ENCODE measurements around the gene SLC16A2.

- TF ChIP-seq TAF1 (IDR thresholded peaks at IDR 0.05; ENCODE audit: low read depth, low read length) (no peak), POLR2A (IDR thresholded peaks at IDR 0.05; ENCODE audit: low read depth, low read length) (no peak), POLR2AphosphoS5 (IDR thresholded peaks at IDR 0.05; ENCODE audit: low read depth, low read length) (no peak), SPI1 (IDR thresholded peaks at IDR 0.05; ENCODE audit: low read depth, low read length) (no peak), PAX5 (IDR thresholded peaks at IDR 0.05; ENCODE audit: insufficient read depth, low read length, severe bottlenecking) (no peak), POU2F2 (IDR thresholded peaks at IDR 0.05; ENCODE audit: low read depth, low read length) (no peak)
Observed at GRCh38 chrX:74437530-74437929, 16.2 kb downstream of the SLC16A2 start.
